ENCODE data around the gene CPA1.
"Not testable (repeated sequence)": the region's sequence is repeated elsewhere in the genome, so short reads cannot be mapped to it uniquely, and the experiment has no call there.

Gene CPA1

DNA sequence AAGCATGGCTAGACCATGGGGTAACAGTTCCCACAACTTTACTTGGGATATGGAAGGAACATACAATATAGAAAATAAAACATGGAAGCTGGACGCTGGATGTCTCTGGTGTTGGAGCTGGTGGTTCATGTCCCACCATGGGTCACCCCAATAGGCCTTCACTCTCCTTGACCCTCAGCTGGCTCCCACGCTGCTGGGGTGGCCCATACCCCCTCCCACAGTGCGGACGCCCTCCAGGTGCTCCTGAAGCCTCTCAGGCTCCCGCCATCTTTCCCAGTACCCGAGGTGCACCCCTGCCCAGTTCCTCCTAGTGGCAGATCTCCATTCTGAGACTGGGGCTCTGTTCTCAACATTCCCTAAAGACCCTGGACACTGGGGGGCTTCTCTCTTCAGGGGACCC lies 5.8 kb upstream of the CPA1 start:
- no peak for DNase-seq

DNA sequence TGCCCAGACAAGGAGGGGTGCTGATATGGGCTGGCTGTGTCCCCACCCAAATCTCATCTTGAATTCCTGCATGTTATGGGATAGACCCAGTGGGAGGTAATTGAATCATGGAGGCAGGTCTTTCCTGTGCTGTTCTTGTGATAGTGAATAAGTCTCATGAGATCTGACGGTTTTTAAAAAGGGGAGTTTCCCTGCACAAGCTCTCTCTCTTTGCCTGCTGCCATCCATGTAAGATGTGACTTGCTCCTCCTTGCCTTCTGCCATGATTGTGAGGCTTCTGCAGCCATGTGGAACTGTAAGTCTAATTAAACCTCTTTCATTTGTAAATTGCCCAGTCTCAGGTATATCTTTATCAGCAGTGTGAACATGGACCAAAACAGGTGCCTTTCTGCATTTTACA lies 3.8 kb upstream of the CPA1 start:
- DNase-seq, result not testable (repeated sequence)

DNA sequence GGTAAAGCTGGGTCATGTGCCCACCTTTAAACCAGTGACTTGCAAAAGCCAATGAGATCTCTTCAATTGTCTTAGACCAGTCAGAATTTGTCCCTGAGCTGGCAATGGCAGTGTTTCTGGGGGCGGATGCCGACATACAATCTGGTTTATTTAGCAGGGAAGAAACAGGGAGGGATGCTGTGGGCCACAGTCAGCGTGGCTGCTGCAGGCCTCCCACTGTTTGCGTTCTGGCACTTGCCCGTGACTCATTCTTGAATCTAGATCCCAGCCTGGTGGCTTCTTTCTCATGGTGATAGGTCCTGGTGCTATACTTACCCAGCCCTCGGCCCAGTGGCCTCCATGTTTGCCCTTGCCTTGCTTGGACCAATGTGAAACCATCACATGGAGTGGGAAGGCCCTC lies 3.1 kb upstream of the CPA1 start:
- DNase-seq, result no peak

- DNase-seq, result no peak
Observed at GRCh38 chr7:130379019-130379418, 1.3 kb upstream of the CPA1 start.

DNA sequence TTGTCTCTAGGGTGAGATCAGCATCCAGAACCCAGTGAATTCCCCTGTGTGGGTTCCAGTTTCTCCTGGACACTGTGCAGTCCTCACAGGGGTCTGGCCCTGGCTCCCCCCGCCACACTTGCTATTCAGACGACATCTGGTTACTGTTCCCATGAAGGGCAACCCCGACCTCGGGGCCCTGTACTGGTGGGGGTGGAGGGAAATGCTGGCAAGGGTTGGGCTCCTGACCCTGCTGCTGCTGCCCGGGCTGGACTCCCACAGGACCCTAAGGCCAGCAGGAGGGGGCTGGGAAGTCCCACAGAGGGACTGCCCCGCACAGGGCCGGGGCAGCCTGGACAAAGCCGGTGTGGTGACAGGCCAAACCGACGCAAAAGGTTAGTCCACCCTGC lies 768 bp upstream of the CPA1 start:
- DNase-seq, result no peak

GRCh38 chr7:130380861-130381455 lies 664 bp downstream of the CPA1 start:
- no peak for DNase-seq

DNA sequence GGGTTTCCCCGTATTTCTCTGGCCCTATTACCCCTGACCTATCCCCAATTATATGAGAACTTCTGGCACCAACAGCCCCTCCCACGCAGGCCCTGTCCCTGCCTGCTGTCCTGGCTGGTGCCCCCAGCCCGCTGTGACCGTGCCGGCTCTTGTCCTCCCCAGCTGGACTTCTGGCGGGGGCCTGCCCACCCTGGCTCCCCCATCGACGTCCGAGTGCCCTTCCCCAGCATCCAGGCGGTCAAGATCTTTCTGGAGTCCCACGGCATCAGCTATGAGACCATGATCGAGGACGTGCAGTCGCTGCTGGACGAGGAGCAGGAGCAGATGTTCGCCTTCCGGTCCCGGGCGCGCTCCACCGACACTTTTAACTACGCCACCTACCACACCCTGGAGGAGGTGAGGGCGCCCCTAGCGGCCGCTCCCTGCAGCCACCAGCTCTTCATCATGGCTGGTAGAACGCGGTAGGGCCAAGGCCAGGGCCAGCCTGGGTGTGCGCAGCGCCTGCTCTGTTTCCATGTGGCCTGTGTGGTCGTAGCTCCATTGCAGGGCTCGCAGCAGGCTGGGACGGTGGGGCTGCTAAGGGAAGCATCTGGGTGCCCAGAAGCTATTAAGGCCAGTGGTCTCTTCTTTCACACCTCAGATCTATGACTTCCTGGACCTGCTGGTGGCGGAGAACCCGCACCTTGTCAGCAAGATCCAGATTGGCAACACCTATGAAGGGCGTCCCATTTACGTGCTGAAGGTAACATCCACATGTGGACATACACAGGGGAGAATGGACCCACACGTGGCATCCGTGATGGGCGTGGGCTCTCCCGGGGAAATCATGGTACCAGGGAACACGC lies 1.4 kb downstream of the CPA1 start:
- no peak for DNase-seq

- DNase-seq, result no peak
Observed at GRCh38 chr7:130383187-130383980, 3.1 kb downstream of the CPA1 start.

DNA sequence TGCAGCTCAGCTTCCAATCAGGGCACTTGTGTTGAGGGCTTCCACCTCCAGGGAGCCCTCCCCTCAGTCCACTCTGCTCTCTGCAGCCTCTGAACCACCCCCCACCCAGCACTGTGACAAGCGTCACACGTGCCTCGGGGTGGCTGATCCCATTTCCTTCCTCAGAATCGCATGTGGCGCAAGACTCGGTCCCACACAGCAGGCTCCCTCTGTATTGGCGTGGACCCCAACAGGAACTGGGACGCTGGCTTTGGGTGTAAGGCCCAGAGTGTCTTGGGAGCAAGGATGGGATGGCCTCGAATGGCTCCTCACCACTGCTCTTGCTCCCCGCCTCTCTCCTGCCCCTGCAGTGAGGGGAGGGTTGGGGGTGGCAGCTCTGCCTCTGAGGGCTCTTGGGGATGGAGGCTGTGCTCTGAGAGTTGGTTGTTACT lies 4.1 kb downstream of the CPA1 start:
- no peak for DNase-seq

GRCh38 chr7:130384841-130385599 lies 4.7 kb downstream of the CPA1 start:
- DNase-seq, result no peak

- DNase-seq, result no peak
Observed at GRCh38 chr7:130385600-130386066, 5.3 kb downstream of the CPA1 start.

DNA sequence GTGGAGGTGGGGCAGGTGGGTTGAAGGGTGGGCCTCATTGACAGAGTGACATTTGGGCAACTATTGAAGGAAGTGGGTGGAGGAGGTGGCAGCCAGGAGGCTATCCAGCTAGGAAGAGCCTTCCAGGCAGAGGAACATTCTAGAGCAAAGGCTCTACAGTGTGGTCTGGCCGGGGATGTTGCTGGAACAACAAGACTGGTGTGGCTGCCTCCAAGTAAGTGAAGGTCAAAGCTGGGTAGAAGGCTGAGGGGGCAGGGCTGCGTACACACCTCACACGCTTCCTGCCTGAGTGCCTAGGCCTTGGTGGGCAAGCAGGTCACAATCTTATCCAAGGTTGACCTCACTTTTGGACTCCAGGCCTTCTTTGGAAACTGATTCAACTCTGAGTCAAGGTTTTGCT lies 6.6 kb downstream of the CPA1 start:
- no peak for DNase-seq

GRCh38 chr7:130387306-130387627 lies 7.0 kb downstream of the CPA1 start:
- DNase-seq, result no peak

GRCh38 chr7:130387628-130388403 lies 7.5 kb downstream of the CPA1 start:
- DNase-seq, result no peak

DNA sequence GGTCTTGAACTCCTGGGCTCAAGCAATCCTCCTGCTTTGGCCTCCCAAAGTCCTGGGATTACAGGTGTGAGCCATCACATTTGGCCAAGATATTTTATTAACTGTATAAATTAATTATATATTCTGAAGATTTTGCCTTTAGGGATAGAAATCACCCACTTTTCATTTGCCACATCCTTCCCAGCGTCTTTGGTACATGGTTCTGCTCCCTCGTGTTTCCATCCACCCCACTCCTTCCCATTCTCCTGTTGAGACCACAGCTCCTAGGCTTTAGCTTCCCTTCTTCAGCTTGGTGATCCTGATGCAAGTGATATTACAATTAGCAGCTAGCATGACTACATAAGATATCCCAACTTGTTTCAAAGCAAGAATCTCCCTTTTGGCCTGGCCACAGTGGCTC lies 8.4 kb downstream of the CPA1 start:
- no peak for DNase-seq

- DNase-seq, result no peak
Observed at GRCh38 chr7:130390486-130390885, 10.2 kb downstream of the CPA1 start.

DNA sequence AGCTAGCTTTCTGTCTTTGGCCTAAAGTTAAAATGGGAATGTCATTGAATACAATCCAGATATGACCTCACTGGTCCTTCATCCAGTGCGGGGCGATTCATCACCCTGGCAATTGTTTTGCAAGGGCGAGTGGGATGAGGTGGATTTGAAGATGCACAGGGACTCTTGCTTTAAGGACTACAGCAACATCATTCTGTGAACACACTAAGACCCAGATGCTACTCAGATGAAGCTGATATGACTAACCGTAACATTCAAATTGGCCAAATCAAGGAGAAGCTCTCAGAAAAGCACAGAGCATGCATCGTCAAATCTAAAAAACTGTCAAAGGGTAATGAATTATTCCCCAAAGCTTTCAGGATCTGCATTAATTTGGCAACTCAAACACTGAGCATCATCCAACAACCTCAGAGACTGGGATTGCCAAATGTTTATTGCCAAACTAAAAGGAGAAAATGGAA lies 12.8 kb downstream of the CPA1 start:
- peak; percentile 96 for DNase-seq

GRCh38 chr7:130393841-130394411 lies 13.6 kb downstream of the CPA1 start:
- DNase-seq, result peak; percentile 55

- peak; percentile 68 for DNase-seq
Observed at GRCh38 chr7:130394421-130395195, 14.3 kb downstream of the CPA1 start.

- no peak for DNase-seq
Observed at GRCh38 chr7:130395421-130395820, 15.1 kb downstream of the CPA1 start.

- DNase-seq, result no peak
Observed at GRCh38 chr7:130396109-130396508, 15.8 kb downstream of the CPA1 start.

Data from DMS79 (cell line).